Upper lobe of left lung (tissue), 6 donors: ENCODE measurements around the gene ZNF365. TPM values are rescaled to one million over a fixed set of nuclear protein-coding genes. Genes with fewer than 3 reads are reported as not detected.

Experiments used
- ATAC-seq, 2 donors: fragments of 200-7000 bp; cut with Tn5 transposase; one replicate each; pipeline ENCODE4 v1.9.1; 2022; ENCODE audit warnings: mild to moderate bottlenecking in 2 of 2, moderate library complexity in 2 of 2; ENCODE audit not compliant: low FRiP score in 2 of 2
- DNase-seq, 2 donors: peaks; one replicate each; pipeline ENCODE4 v3.0.0-alpha.2; 2019 to 2020
- H3K27ac ChIP-seq, 4 donors: fragments of 200-600 bp; sonication (generic); one replicate each; pipeline ENCODE4 v1.5.1; 2016 to 2019
- H3K27me3 ChIP-seq, 4 donors: fragments of 200-600 bp; sonication (generic); one replicate each; pipeline ENCODE4 v1.5.1; 2017 to 2019
- H3K36me3 ChIP-seq, 4 donors: fragments of 200-600 bp; sonication (generic); one replicate each; pipeline ENCODE4 v1.5.1; 2016 to 2019
- H3K4me1 ChIP-seq, 4 donors: fragments of 200-600 bp; sonication (generic); one replicate each; pipeline ENCODE4 v1.5.1; 2018 to 2019
- H3K4me3 ChIP-seq, 4 donors: fragments of 200-600 bp; sonication (generic); one replicate each; pipeline ENCODE4 v1.5.1; 2017 to 2019; ENCODE audit warnings: mild to moderate bottlenecking in 2 of 4, moderate library complexity in 1 of 4
- H3K9me3 ChIP-seq, 4 donors: fragments of 200-600 bp; sonication (generic); one replicate each; pipeline ENCODE4 v1.5.1; 2018 to 2019
- EP300 ChIP-seq, 4 donors: sonication (generic); formaldehyde crosslinking; IDR thresholded peaks; one replicate each; pipeline ENCODE4 v1.5.1; 2017; ENCODE audit warnings: antibody characterized with exemption in 4 of 4, control low read depth in 2 of 4
- POLR2A ChIP-seq, 4 donors: fragments of 450-650 bp; IDR thresholded peaks; one replicate each; pipeline ENCODE4 v1.5.1; 2016 to 2017; ENCODE audit warnings: antibody characterized with exemption in 4 of 4, mild to moderate bottlenecking in 2 of 4
- POLR2AphosphoS5 ChIP-seq, 2 donors: sonication (generic); formaldehyde crosslinking; IDR thresholded peaks; one replicate each; pipeline ENCODE4 v1.5.1; 2017; ENCODE audit warnings: antibody characterized with exemption in 2 of 2
- whole genome bisulfite sequencing, 2 donors: methylation state at CpG; one replicate each; pipeline ENCODE4 v1.1.5; 2017 to 2018; 5-methylcytosine and 5-hydroxymethylcytosine counted together
- total RNA-seq, 6 donors: library from RNA; depleted of rRNA in 4 of 6; stranded (reverse); fragments of >200 nt in 4 of 6; gene quantifications; one replicate each; pipeline versions ENCODE4 v1.1.0 to v1.2.1, GENCODE V29; 2016 to 2021
- TF ChIP-seq, protein P1 (sequence below), 6 experiments: fragments of 450-650 bp in 4 of 6; fragments of 200-600 bp in 2 of 6; sonication (generic) in 2 of 6; IDR thresholded peaks; one replicate each; pipeline ENCODE4 v1.5.1; 2016 to 2019; ENCODE audit warnings: antibody characterized with exemption in 6 of 6
- donor health status: DM: no; HTN: no; CAD: no; lungs with moderate emphysema.
- donor health status: DM: no; HTN: yes; CAD: no; lungs with severe emphysema.

Gene ZNF365
- total RNA-seq, 6 donors from 2014 or later: 1.0 to 6.3 (median 1.7) TPM

DNA sequence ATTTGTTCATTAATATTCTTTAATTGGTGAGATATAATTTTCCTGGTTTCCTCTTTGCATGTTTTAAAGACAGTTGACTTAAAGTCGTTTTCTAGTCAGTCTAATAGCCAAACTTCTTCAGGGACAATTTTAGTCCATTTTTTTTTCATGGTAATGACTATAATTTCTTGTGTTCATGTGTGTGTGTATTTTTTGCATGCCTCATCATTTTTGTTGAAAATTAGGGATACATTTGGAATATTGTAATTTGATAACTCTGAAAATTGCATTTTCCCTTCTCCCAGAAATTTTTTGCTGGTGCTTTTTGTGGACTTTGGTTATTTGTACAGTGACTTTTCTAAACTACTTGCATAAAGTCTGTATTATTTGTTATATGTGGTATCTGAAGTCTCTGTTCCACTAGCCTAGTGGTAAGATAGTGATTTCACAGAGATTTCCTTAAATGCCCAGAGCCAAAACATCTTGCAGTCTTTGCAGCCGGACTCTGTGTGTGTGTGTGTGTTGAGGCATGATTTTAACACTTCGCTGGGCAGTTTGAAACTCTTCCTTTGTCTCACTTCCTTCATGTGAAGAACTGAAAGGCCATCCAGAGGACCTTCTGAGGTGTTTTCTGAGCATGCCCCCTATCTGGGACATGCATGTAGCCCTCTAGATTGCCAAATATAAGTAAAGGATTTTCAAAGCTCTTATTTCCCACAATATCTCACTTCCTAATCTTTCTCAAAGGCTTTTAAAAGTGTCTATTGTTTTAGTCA lies 40.9 kb upstream of the ZNF365 start:
- Histone ChIP-seq H3K36me3 (no peaks in the 10 kb centered on the region), H3K4me3 (no peak overlapping the region), H3K27me3 (no peaks in the 10 kb centered on the region), H3K27ac (no peak overlapping the region), H3K4me1 (no peaks in the 10 kb centered on the region), H3K9me3 (no peaks in the 10 kb centered on the region)
- DNase-seq (no peak), ATAC-seq (no peak)
- 72 to 78% methylated on average over 3 of the region's 3 CpGs for WGBS, 2 donors
- TF ChIP-seq POLR2A (IDR thresholded peaks at IDR 0.05) (no peak), POLR2AphosphoS5 (IDR thresholded peaks at IDR 0.05) (no peak)
- TF ChIP-seq, protein P1, sequence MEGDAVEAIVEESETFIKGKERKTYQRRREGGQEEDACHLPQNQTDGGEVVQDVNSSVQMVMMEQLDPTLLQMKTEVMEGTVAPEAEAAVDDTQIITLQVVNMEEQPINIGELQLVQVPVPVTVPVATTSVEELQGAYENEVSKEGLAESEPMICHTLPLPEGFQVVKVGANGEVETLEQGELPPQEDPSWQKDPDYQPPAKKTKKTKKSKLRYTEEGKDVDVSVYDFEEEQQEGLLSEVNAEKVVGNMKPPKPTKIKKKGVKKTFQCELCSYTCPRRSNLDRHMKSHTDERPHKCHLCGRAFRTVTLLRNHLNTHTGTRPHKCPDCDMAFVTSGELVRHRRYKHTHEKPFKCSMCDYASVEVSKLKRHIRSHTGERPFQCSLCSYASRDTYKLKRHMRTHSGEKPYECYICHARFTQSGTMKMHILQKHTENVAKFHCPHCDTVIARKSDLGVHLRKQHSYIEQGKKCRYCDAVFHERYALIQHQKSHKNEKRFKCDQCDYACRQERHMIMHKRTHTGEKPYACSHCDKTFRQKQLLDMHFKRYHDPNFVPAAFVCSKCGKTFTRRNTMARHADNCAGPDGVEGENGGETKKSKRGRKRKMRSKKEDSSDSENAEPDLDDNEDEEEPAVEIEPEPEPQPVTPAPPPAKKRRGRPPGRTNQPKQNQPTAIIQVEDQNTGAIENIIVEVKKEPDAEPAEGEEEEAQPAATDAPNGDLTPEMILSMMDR (IDR thresholded peaks at IDR 0.05): no peak

DNA sequence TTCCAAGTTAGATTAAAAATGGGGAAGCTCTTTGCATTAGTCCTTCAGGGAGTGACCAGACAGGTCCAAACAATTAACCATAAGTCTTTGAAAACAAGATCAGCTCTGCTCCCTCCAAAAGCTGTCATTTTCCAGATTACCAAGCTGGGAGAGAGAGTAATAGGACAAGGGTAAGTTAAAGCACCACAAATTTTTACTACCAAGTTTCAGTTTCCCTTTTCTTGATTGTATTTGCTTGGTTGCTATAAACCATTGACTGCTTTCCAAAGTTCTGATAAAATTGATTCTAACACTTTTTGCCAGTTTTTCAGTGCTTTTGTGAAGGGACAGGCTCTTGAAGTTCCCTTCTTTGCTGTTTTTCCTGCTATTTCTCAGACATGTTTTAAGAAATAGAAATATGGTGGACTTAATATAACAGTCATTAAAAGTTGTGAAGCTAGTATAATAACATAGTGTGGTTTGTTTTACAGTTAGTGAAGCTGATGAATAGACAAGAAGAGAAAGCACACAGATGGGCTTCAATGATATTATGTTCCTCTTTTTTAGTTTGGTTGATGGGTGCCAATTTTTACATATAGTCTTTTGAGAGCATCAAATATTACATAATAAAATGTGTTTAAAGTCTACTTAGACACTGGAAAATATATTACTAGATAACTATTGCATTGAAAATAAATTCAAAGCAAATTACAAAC lies 40.0 kb upstream of the ZNF365 start:
- Histone ChIP-seq H3K27ac (no peak overlapping the region), H3K36me3 (no peaks in the 10 kb centered on the region), H3K4me1 (no peaks in the 10 kb centered on the region), H3K27me3 (no peaks in the 10 kb centered on the region), H3K4me3 (no peak overlapping the region), H3K9me3 (no peaks in the 10 kb centered on the region)
- ATAC-seq (no peak), DNase-seq (no peak)
- TF ChIP-seq, protein P1 (IDR thresholded peaks at IDR 0.05): no peak
- no peak for TF ChIP-seq POLR2AphosphoS5 (IDR thresholded peaks at IDR 0.05)

DNA sequence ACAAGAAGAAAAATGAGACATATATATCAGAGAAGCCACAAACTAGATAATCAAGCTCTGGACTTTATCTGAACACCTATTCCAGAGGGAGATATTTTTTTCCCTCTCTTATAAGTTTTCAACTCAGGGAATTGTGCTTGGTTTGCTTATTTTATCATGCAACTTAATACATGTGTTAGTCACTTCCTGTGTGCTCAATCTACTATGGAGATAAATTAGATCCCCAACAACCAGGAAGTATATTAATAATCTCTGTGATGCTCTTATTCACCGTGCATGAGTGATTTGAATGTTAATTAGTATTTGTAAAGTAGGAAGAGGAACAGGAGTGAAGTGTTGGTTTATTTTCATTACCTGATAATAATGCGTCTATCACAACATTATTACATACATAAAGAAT lies 38.8 kb upstream of the ZNF365 start:
- WGBS, 2 donors: 59 to 68% methylated on average over 2 of the region's 2 CpGs
- Histone ChIP-seq H3K9me3 (peaks cover 0 to 4% (median 2%) of the 10 kb centered on the region in 4 donors), H3K27ac (no peak overlapping the region), H3K36me3 (no peaks in the 10 kb centered on the region), H3K4me1 (no peaks in the 10 kb centered on the region), H3K27me3 (no peaks in the 10 kb centered on the region), H3K4me3 (no peak overlapping the region)
- no peak for TF ChIP-seq POLR2A (IDR thresholded peaks at IDR 0.05)
- TF ChIP-seq POLR2AphosphoS5 (IDR thresholded peaks at IDR 0.05): no peak
- TF ChIP-seq, protein P1 (IDR thresholded peaks at IDR 0.05): no peak
- no peak for TF ChIP-seq EP300 (IDR thresholded peaks at IDR 0.05)
- ATAC-seq (no peak), DNase-seq (no peak)

- ATAC-seq (no peak), DNase-seq (no peak)
- Histone ChIP-seq H3K27ac (no peak overlapping the region), H3K9me3 (peaks cover under 1 to 12% (median 8%) of the 10 kb centered on the region in 4 donors), H3K4me1 (no peaks in the 10 kb centered on the region), H3K27me3 (no peaks in the 10 kb centered on the region), H3K4me3 (no peak overlapping the region), H3K36me3 (no peaks in the 10 kb centered on the region)
- 91 to 97% methylated on average over 1 of the region's 1 CpG for WGBS, 2 donors
- TF ChIP-seq EP300 (IDR thresholded peaks at IDR 0.05): no peak
- TF ChIP-seq, protein P1 (IDR thresholded peaks at IDR 0.05): no peak
- no peak for TF ChIP-seq POLR2AphosphoS5 (IDR thresholded peaks at IDR 0.05)
- no peak for TF ChIP-seq POLR2A (IDR thresholded peaks at IDR 0.05)
Observed at GRCh38 chr10:62336404-62336803, 37.8 kb upstream of the ZNF365 start.

DNA sequence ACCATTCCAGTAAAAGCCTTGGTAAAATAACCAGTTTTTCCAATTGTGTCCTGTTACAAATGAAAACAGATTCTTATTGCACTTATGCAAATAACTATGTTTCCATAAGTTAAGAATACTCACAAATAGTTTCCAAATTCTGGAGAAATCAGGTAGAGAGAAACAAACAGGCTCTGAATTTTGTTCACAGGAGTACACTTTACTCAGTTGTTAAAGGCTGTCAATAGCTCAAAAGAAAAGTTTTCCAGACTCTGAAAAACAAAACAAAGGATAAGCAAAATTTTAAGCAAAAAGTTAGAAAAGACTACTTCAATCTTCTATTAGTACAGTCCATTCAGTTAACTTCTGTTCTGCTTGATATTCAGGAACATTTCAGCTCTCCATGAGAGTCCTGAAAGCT lies 32.8 kb upstream of the ZNF365 start:
- H3K4me3 ChIP-seq: no peak overlapping the region
- no peak for TF ChIP-seq EP300 (IDR thresholded peaks at IDR 0.05)
- TF ChIP-seq POLR2A (IDR thresholded peaks at IDR 0.05): no peak
- TF ChIP-seq, protein P1 (IDR thresholded peaks at IDR 0.05): no peak
- TF ChIP-seq POLR2AphosphoS5 (IDR thresholded peaks at IDR 0.05): no peak
- ATAC-seq (no peak), DNase-seq (no peak)
- no peaks in the 10 kb centered on the region for H3K27me3 ChIP-seq
- peaks cover 9 to 32% (median 25%) of the 10 kb centered on the region in 4 donors for H3K9me3 ChIP-seq
- H3K36me3 ChIP-seq: no peaks in the 10 kb centered on the region
- H3K4me1 ChIP-seq: no peaks in the 10 kb centered on the region
- H3K27ac ChIP-seq: no peak overlapping the region
